ENCODE data around the gene RASD2.

DNA sequence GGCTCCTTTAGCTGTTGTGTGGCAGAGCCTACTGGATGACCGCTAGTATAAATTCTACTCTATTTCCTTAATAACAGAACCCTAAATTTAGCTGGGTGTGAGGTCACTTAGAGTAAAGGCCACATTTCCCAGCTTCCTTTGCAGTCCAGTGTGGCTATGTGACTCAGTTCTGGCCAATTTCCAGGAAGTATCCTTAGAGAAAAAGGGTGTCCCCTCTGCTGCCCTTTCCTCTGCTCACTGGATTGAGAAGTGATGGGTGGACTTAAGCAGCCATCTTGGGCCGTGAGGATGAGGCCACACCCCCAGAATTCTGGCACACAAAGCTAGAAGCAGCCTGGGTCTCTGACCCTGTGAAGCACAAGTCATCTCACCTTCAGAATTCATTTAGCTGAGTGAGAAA lies 11.7 kb upstream of the RASD2 start:
- TF ChIP-seq POLR2AphosphoS5 (IDR thresholded peaks at IDR 0.05; ENCODE audit: insufficient read depth in 1 of 2, low read depth in 1 of 2) (no peak), CTCF (IDR thresholded peaks at IDR 0.05) (no peak)

Data from vagina (tissue), 2 donors.